Adrenal gland (tissue), 12 donors: ENCODE measurements around the gene PPP1R15A. TPM values are rescaled to one million over a fixed set of nuclear protein-coding genes. Genes with fewer than 3 reads are reported as not detected.
"Not testable (repeated sequence)": the region's sequence is repeated elsewhere in the genome, so short reads cannot be mapped to it uniquely, and the experiment has no call there.

Experiments used
- DNase-seq, 7 donors: peaks; one replicate each; pipeline ENCODE4 v3.0.0-alpha.2; 2019 to 2020
- H3K27ac ChIP-seq, 5 donors: fragments of 200-600 bp; sonication (generic) in 4 of 5; 1 replicate in 3 of 5; 2 replicates in 2 of 5; pipeline versions ENCODE4 v1.5.1 to v1.8.0; 2016 to 2020; ENCODE audit warnings: mild to moderate bottlenecking in 1 of 5
- H3K27me3 ChIP-seq: fragments of 200-600 bp; 2 replicates; pipeline ENCODE4 v1.8.0; 2021
- H3K36me3 ChIP-seq, 2 donors: fragments of 200-600 bp; replicated peaks in 1 of 2; 1 replicate in 1 of 2; 2 replicates in 1 of 2; pipeline versions ENCODE4 v1.5.1 to v1.8.0; 2018 to 2022
- H3K4me1 ChIP-seq, 2 donors: fragments of 200-600 bp; replicated peaks in 1 of 2; 1 replicate in 1 of 2; 2 replicates in 1 of 2; pipeline versions ENCODE4 v1.5.1 to v1.8.0; 2018 to 2021
- H3K4me3 ChIP-seq, 4 donors: fragments of 200-600 bp; sonication (generic) in 3 of 4; one replicate each; pipeline ENCODE4 v1.5.1; 2016 to 2018
- H3K9me3 ChIP-seq, 3 donors: fragments of 200-600 bp; sonication (generic) in 1 of 3; replicated peaks in 1 of 3; 1 replicate in 2 of 3; 2 replicates in 1 of 3; pipeline versions ENCODE4 v1.5.1 to v1.8.0; 2016 to 2021
- POLR2A ChIP-seq, 2 donors: fragments of 450-650 bp; IDR thresholded peaks; one replicate each; pipeline ENCODE4 v1.6.1; 2017; ENCODE audit warnings: antibody characterized with exemption in 2 of 2, mild to moderate bottlenecking in 2 of 2, moderate library complexity in 1 of 2
- WGBS, 4 donors: extraction: QIAGEN DNeasy Blood & Tissue Kit in 2 of 4; methylation state at CpG; one replicate each; pipeline versions ENCODE4 v1.1.5 to v1.1.7; 2013 to 2017; 5-methylcytosine and 5-hydroxymethylcytosine counted together
- intact Hi-C, 2 donors: fragments of 100-400 bp; cut with DNase I; formaldehyde crosslinking; loops; one replicate each; pipeline versions ENCODE4 v1.14.1 to v1.15.0; 2022 to 2023
- polyA plus RNA-seq, 3 donors: library from polyadenylated mRNA; stranded (reverse); fragments of 200-250 nt in 2 of 3; fragments of 350-450 nt in 1 of 3; fragmentation: Illumina TruSeq in 1 of 3; extraction: RNeasy Lipid Tissue Mini Kit (QIAGEN cat#74804) in 1 of 3; gene quantifications; one replicate each; pipeline ENCODE4 v1.2.3, GENCODE V29; 2013 to 2014
- total RNA-seq, 9 donors: library from RNA; depleted of rRNA in 4 of 9; stranded (reverse); fragments of >200 nt in 4 of 9; fragments of 120-200 nt in 1 of 9; fragmentation: NEBNext Ultra II Directional in 1 of 9; extraction: Animal tissue kit (Norgen Biotek cat#: 25700) in 1 of 9; gene quantifications; one replicate each; pipeline versions ENCODE4 v1.1.0 to v1.2.4, GENCODE V29; 2013 to 2023
- TF ChIP-seq, protein P1 (sequence below), 6 experiments: fragments of 450-650 bp in 4 of 6; fragments of 200-600 bp in 2 of 6; sonication (generic) in 1 of 6; IDR thresholded peaks; 1 replicate in 5 of 6; 2 replicates in 1 of 6; pipeline versions ENCODE4 v1.5.1 to v1.8.0; 2016 to 2021; ENCODE audit warnings: antibody characterized with exemption in 6 of 6, mild to moderate bottlenecking in 2 of 6, moderate library complexity in 1 of 6
- donor health status: healthy with polysubstance abuse.
- donor health status: Bipolar disorder and iron deficiency.
- donor health status: DM: yes; HTN: yes; CAD: no.
- donor health status: DM: no; HTN: no; CAD: no.
- donor health status: DM: no; HTN: no; CAD: no.
- donor health status: DM: yes; HTN: yes; CAD: no.

Gene PPP1R15A
- total and polyA plus RNA-seq, 12 donors, result 18.2 to 174 (median 43.7) TPM

GRCh38 chr19:48906324-48906723 is 34.1 kb downstream of the PPP1R15A start:
- H3K9me3 ChIP-seq, result no peaks in the 10 kb centered on the region
- no peak overlapping the region for H3K27ac ChIP-seq
- 94 to 99% (median 96%) methylated on average over 10 of the region's 10 CpGs for WGBS, 4 donors
- H3K36me3 ChIP-seq, result peaks cover 0 to 53% of the 10 kb centered on the region in 2 donors
- H3K27me3 ChIP-seq, result no peaks in the 10 kb centered on the region
- no peak overlapping the region for H3K4me3 ChIP-seq
- intact Hi-C loops, result no loop called here
- H3K4me1 ChIP-seq, result peaks cover under 1 to 6% of the 10 kb centered on the region in 2 donors
- TF ChIP-seq, protein P1, sequence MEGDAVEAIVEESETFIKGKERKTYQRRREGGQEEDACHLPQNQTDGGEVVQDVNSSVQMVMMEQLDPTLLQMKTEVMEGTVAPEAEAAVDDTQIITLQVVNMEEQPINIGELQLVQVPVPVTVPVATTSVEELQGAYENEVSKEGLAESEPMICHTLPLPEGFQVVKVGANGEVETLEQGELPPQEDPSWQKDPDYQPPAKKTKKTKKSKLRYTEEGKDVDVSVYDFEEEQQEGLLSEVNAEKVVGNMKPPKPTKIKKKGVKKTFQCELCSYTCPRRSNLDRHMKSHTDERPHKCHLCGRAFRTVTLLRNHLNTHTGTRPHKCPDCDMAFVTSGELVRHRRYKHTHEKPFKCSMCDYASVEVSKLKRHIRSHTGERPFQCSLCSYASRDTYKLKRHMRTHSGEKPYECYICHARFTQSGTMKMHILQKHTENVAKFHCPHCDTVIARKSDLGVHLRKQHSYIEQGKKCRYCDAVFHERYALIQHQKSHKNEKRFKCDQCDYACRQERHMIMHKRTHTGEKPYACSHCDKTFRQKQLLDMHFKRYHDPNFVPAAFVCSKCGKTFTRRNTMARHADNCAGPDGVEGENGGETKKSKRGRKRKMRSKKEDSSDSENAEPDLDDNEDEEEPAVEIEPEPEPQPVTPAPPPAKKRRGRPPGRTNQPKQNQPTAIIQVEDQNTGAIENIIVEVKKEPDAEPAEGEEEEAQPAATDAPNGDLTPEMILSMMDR (IDR thresholded peaks at IDR 0.05), result no peak
- no peak for TF ChIP-seq POLR2A (IDR thresholded peaks at IDR 0.05)
- no peak for DNase-seq

GRCh38 chr19:48907671-48908070 is 35.5 kb downstream of the PPP1R15A start:
- no peak for TF ChIP-seq POLR2A (IDR thresholded peaks at IDR 0.05)
- TF ChIP-seq, protein P1 (IDR thresholded peaks at IDR 0.05), result no peak
- Histone ChIP-seq H3K9me3 (no peaks in the 10 kb centered on the region), H3K4me3 (no peak overlapping the region), H3K27ac (no peak overlapping the region), H3K36me3 (peaks cover 0 to 66% of the 10 kb centered on the region in 2 donors), H3K4me1 (no peaks in the 10 kb centered on the region), H3K27me3 (no peaks in the 10 kb centered on the region)
- intact Hi-C loops, result no loop called here
- 74 to 88% (median 75%) methylated on average over 13 to 14 of the region's 14 CpGs for WGBS, 4 donors
- DNase-seq, result no peak

DNA sequence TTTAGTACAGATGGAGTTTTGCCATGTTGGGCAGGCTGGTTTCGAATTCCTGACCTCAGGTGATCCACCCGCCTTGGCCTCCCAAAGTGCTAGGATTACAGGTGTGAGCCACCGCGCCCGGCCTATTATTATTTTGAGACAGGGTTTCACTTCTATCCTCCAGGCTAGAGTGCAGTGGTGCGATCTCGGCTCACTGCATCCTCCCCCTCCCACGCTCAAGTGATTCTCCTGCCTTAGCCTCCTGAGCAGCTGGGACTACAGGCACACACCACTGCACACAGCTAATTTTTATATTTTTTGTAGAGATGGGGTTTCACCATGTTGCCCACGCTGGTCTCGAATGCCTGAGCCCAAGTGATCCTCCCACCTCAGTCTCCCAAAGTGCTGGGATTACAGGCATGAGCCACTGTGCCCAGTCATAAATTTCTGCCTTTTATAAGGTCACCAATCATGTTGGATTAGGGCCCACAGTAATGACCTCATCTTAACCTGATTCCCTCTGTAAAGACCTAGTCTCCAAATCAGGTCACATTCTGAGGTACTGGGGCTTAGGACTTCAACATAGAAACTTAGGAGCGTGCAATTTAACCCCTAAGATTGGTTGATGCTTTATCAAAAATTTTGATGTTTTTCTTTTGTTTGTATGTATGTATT is 37.3 kb downstream of the PPP1R15A start:
- H3K27me3 ChIP-seq, H3K4me1 ChIP-seq, DNase-seq, H3K4me3 ChIP-seq, H3K27ac ChIP-seq, H3K9me3 ChIP-seq, intact Hi-C loops: not testable (repeated sequence)
- 88 to 95% (median 91%) methylated on average over 11 of the region's 11 CpGs for WGBS, 4 donors
- H3K36me3 ChIP-seq, result peaks cover 0 to 81% of the 10 kb centered on the region in 2 donors

DNA sequence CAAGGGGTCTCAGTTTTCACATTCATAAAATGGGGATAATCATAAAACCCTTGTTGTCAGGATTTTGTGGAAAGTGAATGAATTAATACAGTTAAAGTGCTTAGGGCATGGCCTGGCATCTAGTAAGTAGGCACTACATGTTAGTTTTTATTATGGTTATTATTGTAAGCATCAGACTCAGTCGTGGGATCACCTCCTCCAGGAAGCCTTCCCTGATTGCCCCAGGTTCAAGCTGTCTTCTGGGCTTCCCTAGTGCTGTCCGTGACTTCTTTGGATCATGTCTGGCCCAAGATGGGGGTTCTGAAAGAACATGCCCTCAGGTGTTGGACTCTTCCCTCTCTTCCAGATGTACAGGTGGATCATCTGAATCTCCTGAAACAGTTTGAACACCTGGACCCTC is 38.6 kb downstream of the PPP1R15A start:
- no peak for DNase-seq
- no peak overlapping the region for H3K27ac ChIP-seq
- no peak for TF ChIP-seq POLR2A (IDR thresholded peaks at IDR 0.05)
- TF ChIP-seq, protein P1 (IDR thresholded peaks at IDR 0.05), result no peak
- H3K4me1 ChIP-seq, result no peaks in the 10 kb centered on the region
- H3K36me3 ChIP-seq, result peaks cover 0 to 79% of the 10 kb centered on the region in 2 donors
- intact Hi-C loops, result no loop called here
- H3K9me3 ChIP-seq, result no peaks in the 10 kb centered on the region
- no peak overlapping the region for H3K4me3 ChIP-seq
- WGBS, 4 donors, result 88 to 97% (median 94%) methylated on average over 2 of the region's 2 CpGs
- no peaks in the 10 kb centered on the region for H3K27me3 ChIP-seq
